GM10847 (cell line): Measurements from ENCODE around the gene YDJC.

Experiments
- POLR2A ChIP-seq: IDR thresholded peaks from 2 replicates; pipeline ENCODE4 v1.6.1; 2011; ENCODE audit not compliant: insufficient read length; ENCODE audit errors: extremely low read depth

The YDJC gene, protein sequence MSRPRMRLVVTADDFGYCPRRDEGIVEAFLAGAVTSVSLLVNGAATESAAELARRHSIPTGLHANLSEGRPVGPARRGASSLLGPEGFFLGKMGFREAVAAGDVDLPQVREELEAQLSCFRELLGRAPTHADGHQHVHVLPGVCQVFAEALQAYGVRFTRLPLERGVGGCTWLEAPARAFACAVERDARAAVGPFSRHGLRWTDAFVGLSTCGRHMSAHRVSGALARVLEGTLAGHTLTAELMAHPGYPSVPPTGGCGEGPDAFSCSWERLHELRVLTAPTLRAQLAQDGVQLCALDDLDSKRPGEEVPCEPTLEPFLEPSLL

DNA sequence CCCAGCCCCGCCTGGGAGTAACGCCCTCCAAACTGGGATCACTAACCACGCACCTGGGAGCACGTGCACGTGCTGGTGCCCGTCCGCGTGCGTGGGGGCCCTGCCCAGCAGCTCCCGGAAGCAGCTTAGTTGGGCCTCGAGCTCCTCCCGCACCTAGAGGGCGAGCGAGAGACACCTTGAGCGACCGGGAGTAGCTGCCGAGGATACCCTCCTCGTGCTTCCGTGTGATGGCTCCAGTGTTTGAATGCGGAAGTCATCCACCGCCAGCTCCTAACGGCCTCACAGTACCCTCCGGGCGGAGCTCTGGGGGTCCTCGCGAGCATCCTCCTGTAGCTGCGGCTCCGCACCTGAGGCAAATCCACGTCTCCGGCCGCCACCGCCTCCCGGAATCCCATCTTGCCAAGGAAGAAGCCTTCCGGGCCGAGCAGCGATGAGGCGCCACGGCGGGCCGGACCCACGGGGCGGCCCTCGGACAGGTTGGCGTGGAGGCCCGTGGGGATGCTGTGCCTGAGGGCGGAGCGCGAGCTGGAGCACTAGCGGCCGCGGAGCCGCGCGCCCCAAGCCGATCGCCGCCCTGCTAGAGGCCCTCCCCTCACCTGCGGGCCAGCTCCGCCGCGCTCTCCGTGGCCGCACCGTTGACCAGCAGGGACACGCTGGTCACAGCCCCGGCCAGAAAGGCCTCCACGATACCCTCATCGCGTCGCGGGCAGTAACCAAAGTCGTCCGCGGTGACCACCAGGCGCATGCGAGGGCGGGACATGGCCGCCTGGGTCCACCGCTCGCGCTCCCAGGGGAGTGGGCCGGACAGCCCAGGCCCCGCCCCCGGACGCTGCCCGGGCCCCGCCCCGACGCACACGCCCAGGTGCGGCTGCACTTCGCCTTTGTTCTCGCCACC is at the start of gene YDJC:
Gene YDJC, minus strand, starts transcription at position 768 of the 895 bp plus-strand sequence. Its CDS starts 8 bp downstream, at position 760.
- peak; percentile 82 for TF ChIP-seq POLR2A

DNA sequence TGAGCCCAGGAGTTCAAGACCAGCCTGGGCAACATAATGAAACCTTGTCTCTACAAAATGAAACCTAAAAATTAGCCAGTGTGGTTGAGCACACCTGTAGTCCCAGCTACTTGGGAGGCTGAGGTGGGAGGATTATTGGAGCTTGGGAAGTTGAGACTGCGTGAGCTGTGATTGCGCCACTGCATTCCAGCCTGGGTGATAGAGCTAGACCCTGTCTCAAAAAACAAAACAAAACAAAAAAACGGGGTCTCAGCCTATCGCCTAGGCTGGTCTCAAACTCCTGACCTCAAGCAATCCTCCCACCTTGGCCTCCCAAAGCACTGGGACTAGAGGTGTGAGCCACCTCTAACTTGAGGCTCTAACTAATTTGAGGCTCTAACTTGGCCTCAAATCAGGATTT is 49.6 kb upstream of the YDJC start:
- no peak for TF ChIP-seq POLR2A

DNA sequence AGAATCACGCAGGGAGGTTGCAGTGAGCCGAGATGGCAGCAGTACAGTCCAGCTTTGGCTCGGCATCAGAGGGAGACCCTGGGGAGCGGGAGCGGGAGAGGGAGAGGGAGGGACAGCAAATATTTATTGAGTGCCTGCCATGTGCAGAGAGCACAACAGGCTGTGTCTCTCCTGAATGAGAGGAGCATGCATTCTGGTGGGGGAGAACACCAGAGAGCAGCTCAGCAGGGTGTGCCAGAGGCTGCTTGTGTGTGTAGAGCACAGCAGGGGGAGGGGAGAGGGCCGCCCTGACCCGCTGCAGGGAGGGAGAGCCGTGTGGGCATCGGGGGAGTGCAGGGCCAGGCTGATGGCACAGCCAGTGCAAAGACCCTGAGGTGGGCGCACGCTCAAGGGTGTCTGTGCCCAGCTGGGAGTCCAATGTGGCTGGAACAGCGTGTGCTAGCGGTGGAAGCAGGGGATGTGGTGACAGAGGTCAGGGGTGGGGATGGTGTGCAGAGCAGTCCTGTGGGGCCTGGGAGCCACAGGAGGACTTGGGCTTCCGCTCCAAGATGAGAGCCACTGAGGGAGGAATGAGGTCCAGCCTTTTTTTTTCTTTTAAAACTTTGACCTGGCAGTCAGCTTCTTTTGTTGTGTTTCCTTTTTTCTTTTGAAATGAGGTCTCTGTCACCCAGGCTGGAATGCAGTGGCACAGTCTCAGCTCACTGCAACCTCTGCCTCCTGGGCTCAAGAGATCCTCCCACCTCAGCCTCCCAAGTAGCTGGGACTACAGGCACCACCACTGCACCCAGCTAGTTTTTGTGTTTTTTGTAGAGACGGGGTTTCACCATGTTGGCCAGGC is 48.0 kb upstream of the YDJC start:
- no peak for TF ChIP-seq POLR2A

DNA sequence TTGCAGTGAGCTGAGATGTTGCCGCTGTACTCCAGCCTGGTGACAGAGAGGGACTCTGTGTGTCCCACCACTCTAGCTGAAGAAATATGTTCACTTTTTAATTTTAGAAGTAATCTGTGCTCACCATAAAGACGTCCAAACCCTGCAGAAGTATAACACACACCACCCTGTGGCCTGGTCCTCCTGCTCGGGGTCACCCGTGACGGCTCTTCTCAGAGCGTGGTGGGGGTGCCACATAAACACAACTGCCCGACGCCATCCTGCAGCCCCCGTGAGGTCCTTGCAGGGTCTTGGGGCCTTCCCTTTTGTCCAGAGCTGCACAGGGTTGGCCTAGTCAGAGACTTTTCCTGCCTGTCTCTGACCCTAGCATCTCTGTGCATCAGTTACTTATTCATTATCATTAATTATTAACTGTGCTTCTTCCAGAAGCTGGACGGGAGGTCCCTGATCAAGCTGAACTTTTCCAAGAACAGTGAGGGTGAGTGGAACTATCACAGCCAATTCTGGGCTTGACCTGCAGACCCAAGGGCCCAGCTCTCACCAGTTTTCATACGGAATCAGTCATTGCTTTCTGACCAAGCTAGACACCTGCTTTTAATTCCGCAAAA is 44.9 kb upstream of the YDJC start:
- TF ChIP-seq POLR2A = no peak

DNA sequence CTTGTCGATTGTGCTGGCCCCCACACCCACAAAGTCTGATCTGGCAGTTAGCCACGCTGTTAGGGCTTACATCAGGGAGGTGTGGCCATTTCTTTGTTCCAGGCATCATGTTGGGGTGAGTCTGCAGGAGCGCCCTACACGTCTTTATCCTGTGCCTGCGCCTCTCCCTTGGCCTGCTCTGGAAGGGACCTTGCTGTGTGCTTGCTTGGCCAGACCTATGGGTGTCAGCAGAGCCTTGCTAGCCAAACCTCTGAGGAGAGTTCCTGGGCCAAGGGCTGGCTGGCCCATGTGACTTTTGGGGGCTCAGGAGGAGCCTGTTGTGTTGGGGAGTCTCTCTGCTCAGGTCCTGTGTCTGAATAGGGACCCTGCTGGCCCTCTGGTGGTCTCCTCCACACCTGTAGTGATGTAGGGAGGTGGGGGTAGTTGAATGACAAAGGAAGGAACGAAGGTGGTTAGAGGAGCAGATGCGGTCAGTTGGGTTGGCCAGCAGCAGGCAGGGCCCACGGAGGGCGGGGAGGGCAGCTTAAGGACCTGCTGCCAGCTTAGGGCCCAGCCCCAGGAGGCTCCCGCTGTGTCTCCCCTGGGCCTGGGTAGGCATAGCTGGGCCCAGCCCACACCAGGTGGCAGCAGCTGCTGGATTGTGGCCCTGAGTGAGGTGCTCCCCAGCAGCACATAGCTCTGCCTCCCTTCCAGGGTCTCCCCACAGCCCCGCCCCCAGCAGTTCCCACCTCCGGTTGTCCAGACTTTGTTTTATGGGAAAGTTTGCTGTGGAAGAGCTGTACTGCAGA is 43.9 kb upstream of the YDJC start:
- TF ChIP-seq POLR2A = no peak

DNA sequence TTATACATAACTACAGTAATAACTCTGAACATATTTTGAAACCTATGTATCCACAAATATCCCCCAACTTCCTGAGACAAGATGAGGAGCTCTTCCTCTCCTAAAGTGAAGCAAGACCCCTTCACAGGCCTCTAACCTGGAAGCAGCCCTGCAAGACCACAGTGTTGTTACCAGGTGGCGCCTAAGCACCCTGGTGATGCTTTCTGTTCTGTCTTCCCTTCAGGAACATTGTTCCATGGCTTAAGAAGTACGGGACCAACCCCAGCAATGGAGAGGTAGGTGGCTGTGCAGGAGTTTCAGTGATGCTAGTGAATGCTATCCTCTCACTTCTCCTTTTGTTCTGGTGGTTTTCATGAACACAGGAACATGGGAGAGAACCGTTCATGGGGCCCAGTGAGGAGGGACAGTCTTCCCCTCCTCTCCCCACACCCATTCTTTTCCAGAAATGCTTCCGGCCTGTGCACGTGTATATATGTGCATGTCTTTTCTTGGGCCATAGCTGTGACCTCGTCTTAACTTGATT is 42.3 kb upstream of the YDJC start:
- TF ChIP-seq POLR2A = no peak

DNA sequence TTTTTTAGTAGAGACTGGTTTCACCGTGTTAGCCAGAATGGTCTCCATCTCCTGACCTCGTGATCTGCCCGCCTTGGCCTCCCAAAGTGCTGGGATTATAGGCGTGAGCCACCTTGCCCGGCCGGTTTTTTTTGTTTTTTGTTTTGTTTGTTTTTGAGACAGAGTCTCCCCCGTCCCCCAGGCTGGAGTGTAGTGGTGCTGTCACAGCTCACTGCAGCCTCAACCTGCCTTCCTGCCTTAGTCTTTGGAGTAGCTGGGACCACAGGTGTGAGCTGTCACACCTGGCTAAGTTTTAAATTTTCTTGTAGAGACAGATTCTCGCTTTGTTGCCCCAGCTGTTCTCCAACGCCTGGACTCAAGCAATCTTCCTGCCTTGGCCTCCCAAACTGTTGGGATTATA is 39.2 kb upstream of the YDJC start:
- TF ChIP-seq POLR2A = no peak

DNA sequence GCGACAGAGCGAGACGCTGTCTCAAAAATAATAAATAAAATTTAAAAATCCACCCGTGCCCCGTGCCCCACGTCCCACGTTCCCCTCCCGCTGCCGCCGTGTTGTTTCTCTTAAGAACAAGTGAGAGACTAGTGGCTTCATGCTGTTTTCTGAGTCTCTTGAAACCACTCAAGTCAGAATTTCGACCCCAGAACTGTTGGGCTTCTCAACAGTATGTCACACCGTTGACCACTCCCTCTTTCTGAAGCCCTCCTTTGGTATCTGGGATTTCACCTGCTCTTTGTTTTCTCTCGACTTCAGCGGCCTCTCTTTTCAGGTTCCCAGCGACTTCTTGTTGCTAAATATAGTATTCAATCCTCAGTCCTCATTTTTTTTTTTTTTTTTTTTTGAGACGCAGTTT is 37.0 kb upstream of the YDJC start:
- no peak for TF ChIP-seq POLR2A

DNA sequence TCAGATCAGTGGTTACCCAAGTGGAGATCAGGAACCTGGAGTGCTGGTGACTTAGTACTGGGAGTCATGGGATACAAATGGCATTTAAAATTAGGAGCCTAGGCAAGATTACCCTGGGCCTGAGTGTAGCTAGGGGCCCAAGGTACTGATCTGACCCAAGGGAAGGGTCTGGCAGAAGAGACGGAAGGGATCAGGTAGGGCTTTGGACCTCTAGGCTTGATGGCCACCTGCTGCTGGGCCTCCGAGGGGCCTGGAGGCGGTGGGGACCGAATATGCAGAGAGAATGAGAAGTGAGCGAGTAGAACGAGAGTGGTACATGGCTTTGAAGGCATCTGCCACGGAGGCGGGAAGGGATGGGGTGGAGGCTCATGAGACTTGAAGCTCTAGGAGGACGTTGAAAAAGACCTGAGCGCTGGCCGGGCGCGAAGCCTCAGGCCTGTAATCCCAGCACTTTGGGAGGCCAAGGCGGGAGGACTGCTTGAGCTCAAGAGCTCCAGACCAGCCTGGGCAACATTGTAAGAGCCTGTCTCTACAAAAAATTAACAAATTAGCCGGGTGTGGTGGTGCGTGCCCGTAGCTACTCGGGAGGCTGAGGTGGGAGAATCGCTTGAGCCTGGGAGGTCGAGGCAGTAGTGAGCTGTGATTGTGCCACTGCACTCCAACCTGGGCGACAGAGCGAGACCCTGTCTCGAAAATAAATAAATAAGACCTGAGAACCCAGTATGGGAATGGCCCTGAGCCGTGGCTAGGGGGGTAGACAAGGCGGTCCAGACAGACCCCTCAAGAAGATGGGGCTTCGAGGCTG is 35.4 kb upstream of the YDJC start:
- no peak for TF ChIP-seq POLR2A

DNA sequence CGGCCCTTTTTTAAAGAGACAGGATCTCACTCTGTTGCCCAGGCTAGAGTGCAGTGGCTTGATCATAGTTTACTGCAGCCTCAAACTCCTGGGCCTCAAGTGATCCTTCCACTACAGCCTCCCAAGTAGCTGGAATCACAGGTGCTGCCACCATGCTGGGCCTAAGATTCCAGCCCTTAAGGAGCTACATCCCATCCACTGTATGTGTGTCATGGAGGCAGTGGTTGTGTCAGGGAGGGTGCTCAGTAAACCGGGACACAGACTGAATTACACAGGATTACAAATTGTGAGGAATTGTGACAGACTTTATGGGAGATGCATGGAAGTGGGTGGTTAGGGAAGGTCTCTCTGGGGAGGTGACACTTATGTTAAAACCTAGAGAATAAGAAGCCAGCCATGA is 33.9 kb upstream of the YDJC start:
- TF ChIP-seq POLR2A = no peak

DNA sequence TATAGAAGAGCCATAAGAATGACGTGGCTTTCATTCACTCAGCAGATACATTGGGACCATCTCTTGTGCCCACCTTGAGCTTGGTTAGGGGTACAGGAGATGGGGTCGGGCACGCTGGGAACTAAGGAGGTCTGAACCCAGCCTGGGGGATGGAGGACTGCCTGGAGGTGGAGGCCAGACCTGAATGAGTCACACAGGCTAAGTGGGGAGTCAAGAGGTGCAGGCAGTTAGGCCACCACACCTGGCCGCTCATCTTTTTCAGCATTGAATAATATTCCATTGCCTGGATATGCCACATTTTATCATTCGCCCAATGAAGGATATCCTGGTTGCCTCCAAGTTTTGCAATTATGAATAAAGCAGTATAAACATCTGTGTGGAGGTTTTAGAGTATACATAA is 32.2 kb upstream of the YDJC start:
- no peak for TF ChIP-seq POLR2A

DNA sequence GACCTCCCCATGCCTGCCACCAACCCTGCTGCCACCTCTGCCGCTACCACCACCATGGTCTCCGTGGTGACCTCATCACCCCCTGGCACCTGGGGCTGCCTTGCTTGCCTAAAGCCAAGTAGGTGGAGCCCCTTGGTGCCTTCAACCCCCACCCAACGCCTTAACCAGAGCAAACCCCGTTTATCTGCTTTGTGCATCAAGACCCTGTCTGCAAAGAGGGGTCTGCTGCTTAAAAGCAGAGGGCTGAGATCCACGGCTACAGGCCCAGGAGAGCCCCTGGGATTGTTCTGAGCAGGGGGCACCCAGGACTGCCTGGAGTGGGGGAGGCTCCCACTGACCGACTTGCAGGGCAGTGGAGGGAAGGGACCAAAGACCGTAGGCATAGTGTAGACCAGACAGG is 31.1 kb upstream of the YDJC start:
- TF ChIP-seq POLR2A = no peak

DNA sequence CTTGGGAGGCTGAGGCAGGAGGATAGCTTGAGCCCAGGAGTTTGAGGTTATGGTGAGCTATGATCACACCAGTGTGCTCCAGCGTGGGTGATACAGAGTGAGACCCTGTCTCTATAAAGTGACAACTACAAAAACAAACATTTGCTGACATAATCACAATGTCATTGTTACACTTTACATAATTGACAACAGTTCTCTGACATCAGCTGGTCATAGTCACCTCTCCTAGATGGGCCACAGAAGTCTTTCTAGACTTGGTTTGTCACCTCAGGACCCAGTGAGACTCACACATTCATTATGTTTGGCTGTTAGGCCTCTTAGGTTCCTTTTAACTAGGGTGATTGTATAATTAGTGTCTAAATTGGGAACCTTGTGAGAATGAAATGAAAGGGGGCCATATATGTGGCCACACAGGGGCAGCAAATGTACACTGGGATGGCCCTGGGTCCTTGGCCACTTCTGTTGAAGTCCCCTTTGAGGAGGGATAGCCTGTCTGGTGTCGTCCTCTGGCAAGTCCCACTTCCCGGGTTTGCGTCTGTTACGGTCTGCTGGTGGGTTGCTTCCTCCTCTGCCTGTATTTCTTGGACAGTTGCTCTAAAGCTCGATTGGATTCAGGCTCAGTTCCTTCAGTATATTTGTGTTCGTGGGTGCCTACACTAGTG is 30.2 kb upstream of the YDJC start:
- no peak for TF ChIP-seq POLR2A
